DMS153 treated with DMSO at 0.1 percent for 48 hours (cell line): ENCODE data around the gene AMN1.
"Not testable (repeated sequence)": the region's sequence is repeated elsewhere in the genome, so short reads cannot be mapped to it uniquely, and the experiment has no call there.

Source experiments
- DNase-seq: peaks from one replicate; lab custom pipeline; 2025; ENCODE audit not compliant: unreplicated experiment; lab: John Stamatoyannopoulos, UW

AMN1 gene

DNA sequence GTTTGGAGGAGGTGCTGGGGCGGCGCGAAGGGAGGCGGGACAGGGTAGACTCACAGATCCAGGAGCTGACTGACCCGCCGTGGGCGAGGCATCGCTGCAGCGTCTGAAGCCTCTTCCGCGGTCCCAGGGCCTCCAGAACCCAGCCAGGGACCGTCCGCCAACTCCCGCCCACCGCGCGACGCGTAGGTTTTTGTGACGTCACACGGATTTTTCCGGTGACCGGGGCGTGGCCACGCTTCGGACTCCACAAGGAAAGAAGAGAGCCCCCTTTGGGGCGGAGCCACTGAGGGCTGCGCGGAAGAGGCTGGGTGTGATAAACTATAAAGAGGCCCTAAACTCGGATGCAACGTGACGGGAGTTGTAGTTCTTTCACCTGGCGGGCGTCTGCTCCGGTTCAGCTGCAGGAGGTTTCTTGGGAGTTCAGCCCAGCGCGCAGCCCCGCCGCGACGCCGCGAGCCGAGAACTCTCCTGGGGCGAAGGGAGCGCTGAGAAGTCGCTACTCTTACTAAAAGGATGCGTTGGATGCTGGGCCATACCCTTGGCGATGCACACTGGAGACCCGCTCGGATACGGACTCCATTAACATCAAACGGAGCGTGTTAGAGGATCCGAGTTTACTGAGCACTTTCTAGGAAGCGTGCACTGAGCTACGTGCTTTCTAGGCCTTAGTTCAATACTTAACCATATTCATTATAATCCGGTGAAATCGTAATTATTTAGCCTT is at the start of gene AMN1:
Gene AMN1 (minus strand): TSS at position 105 of the 724 bp plus-strand sequence. CDS start 13 bp downstream, at position 92.
- DNase-seq: peak; percentile 96

DNA sequence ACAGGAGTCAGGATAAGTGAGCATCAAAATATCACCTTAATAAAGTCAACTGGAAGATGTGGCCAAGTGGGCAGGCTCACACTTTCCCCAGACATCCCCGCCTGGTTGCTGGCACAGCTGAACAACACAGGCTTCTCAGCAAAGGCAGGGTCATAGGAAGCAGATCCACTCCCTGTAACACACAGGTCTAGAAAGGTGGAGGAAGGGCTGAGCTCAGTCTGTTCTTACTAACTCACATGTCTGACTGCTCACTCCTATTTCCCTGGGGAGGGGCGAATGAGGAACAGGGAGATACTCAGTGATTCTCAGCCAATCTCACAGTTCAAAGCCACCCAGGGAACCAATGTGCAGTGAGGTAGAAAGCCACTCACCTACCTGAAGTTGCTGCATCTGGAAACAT is 45.0 kb upstream of the AMN1 start:
- DNase-seq: no peak

DNA sequence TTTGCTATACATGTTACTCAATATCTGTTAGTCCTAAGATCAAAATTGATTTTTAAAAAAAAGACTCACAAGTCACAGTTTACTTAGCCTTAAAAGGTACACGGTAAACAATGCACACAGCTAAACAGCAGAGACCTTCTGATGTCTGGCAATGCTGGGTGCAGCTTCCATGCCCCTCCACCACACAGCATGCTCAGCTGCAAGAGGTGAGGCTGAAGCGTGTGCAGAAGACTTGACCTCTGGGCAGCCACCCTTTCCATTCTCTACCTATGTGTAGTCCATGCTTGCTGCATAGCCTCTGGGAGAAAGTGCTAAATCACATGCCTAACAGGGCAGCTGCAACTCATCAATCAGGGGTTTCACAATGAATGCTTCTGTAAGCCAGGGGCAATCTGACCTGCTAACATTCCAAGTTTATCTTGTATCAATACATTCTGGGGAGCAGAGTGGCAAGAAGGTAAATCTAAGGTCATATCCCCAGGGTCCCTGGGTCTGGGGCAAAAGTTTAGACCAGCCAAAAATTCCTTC is 44.5 kb upstream of the AMN1 start:
- DNase-seq: no peak

DNA sequence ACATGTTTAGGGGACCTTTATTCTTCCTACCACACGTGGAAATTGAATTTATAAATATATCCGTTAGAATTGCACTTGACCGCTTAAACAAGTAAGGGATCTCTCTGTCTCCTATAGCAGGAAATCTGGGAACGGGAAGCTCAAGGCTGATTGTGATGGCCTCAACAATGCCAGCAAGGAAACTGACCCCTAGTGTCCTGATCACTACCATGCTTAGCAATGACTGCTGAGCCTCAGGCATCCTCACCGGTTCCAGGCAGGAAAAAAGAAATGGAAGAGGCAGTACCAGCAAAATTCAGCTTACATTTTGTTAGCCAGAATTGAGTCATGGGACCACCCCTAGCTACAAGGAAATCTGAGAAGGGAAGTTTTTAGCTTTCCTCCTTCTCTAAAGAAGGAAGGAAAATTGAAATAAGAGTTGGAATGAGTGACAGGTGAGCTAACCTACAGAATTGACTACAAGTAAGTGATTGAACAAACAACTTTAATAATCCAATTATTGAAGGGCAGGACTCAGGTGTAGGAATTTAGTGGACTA is 43.9 kb upstream of the AMN1 start:
- DNase-seq: no peak

DNA sequence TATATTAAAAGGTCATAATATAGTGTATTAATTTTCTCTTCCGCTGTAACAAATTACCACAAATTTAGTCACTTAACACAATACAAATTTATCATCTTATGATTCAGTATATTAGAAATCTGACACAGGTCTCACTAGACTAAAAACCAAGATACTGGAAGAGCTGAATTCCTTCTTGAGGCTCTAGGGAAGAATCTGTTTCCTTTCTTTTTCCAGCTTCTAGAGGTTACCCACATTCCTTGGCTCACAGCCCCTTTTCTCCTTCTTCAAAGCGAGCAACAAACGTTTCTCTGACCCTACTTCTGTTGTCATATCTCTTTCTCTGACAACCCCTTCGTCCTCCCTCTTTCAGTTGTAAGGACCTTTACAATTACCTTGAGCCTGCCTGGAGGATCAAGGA is 43.4 kb upstream of the AMN1 start:
- no peak for DNase-seq

DNA sequence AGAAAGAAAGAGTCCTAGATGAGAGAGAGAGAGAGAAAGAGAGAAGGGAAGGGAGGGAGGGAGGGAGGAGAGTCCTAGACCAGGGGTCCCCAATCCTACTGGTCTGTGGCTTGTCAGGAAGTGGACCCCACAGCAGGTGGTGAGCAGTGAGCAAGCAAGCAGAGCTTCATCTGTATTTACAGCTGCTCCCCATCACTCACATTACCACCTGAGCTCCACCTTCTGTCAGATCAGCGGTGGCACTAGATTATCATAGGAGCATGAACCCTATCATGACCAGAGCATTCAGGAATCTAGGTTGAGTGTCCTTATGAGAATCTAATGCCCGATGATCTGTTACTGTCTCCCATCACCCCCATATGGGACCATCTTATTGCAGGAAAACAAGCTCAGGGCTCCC is 39.2 kb upstream of the AMN1 start:
- DNase-seq: no peak

DNA sequence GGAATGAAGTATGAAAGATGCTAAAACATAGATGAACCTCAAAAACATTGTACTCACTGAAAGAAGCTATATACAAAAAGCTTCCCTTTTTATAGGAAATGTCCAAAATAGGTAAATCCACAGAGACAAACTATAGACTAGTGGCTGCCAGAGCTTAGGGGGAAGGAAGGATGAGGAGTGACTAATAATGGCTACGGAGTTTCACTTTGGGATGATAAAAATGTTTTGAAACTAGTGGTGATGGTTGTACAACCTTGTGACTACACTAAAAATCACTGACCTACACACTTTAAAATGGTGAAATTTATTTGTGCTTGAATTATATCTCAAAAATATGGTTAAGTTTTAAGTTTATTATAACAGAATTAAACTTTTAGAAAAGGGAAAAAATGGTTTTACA is 37.1 kb upstream of the AMN1 start:
- DNase-seq: no peak

DNA sequence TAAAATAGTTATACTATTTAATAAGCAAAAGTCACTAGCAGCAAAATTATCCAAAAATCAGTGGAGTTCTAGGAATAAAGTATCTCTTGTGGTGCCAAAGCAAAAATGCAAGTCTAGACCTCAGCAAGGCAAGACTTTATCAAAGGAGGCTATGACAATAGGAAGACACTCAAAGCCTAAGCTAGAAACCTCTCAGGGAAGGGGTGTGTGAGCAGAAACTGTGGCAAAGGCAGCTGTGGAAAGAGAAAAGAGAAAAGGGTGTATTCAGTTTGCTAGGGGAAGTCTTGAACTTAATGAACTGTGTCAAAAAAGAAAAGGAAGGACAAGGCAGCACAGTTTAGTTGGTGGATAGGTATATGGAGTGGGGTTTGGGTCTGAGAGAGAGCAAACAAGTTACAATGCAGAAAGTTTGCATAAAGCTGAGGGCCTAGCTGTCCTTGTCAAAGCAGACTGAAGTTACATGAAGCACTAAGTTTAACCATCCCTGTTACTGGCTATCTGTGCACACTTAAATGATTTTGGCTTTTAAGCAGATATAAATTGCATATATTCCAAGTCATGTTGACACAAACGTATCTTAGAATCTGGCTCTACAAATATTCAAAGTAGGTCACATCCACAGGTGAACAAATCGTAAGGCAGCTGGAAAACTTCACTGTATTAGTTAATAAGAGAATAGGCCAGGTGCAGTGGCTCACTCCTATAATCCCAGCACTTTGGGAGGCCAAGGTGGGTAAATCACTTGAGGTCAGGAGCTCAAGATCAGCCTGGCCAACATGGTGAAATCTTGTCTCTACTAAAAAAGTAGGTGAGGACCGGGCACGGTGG is 31.0 kb upstream of the AMN1 start:
- no peak for DNase-seq

DNA sequence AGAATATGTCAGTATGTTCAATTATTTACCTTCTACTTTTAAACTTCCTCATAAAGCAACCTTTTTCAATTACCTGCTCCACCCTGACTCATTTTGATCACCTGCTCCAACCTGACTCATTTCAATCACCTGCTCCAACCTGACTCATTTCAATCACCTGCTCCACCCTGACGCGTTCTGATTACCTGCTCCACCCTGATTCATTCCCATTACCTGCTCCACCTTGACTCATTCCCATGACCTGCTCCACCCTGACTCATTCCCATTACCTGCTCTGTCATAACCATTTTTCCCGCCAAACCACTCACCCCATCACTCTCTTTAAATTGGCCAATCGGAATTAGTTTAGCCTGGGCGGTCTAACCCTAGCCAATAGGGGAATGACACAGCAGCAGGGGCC is 29.5 kb upstream of the AMN1 start:
- not testable (repeated sequence) for DNase-seq

DNA sequence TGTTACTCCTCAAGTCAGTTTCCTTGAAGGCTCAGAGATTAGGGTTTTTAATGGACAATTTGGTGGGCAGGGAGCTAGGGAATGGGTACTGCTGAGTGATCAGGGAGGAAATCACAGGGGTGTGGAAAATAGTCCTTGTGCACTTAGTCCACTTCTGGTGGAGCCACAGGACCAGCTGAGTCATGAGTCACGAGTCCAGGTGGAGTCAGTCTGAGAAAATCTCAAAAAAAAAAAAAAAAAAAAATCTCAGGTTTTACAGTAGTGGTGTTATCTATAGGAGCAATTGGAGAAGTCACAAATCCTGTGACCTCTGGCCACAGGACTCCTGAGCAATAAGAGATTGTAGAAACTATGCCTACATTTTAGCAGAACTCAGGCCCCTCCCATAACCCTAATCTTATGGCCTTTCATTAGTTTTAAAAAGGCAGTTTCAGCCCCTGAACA is 28.2 kb upstream of the AMN1 start:
- no peak for DNase-seq

DNA sequence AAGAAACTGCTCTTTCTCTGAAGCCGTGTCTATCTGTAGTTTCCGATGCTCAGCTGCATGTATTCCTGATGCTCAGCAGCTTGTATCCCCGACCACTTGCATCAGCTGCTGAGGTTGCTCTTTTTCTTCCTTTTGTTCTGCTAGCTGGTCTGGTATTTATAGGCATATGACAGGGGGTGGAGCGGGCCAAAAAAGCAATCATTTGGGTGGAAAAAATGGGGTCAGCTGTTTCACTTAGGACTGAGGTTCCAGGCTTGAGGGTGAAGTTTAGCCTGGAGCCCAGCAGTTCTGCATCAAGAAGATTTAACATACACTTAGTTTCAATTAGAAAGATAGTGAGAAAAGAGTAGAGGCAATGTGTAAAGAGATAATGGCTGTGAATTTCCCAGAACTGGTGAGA is 23.6 kb upstream of the AMN1 start:
- no peak for DNase-seq

DNA sequence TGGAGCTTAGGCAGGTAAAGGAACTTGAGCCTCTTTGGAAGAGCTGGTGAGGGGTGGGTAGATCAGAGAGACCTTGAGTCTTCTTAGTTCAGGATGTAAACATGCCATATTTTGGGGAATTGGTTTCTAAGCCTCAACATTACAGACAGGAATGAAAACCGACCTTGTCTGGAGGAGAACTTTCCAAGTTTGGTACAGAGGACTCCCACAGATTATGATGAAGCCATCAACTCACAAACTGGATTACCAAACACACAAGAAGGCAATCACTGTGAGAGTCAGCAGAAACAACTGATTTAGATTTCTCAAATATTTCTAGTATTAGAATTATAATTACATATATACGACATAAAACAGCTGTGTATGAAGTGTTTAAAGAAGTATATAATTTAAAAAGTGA is 22.3 kb upstream of the AMN1 start:
- no peak for DNase-seq

DNA sequence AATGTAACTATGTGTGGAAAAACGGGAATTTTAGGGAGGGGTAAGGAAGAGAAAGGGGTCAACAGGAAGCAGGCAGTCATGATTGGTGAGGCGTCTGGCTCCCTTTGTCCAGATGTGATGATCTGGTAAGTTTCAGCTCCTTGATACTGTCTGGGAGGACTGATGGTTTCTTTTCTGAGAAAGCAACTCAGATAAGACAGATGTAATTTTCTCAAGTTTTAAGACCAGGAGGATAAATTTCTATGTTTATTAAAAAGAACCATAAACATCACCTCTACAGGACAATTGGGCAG is 21.9 kb upstream of the AMN1 start:
- DNase-seq: no peak

DNA sequence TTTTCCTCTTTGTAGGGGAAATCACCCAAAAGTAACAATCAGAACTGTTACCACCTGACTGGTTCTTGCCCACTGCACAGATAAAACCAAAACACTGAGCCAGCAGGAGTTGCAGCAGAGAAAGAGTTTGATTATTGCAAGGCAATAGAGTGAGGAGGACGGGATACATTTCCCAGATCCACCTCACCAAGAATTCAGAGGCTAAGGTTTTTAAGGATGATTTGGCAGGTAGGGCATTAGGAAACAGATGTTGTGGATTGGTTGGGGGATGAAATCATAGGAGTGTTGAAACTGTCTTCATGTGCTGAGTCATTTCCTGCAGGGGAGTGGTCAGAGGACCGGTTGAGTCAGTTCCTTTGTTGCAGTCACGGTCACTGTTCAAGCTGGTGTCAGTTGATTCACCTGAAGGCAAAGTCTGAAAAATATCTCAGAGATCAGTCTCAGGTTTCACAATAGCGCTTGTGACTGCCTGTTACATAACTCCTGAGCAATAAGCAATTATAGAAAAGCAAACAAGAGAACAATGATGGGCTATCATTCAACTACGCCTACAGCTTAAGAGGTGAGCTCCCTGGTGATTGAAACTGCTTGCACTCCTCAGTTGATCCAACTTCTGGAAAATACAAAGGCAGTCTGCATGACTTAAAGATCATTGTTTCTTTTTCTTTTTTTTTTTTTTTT is 20.3 kb upstream of the AMN1 start:
- DNase-seq: peak; percentile 98

DNA sequence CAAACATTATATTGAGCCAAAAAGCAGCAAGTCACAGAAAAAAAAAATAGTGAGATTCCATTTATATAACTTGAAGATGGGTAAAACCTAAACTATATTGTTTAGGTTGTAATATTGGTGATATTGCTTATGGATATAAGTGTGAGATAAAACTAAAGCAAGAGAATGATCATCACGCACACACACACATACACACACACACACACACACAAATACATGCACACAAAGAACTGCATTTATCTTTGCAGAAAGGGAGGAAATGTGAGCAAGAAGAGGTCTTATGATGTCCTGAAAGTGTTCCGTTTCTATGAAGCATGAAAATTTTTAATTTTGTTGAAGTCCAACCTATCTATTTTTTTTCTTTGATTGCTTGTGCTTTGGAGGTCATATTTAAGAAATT is 16.4 kb upstream of the AMN1 start:
- DNase-seq: no peak

DNA sequence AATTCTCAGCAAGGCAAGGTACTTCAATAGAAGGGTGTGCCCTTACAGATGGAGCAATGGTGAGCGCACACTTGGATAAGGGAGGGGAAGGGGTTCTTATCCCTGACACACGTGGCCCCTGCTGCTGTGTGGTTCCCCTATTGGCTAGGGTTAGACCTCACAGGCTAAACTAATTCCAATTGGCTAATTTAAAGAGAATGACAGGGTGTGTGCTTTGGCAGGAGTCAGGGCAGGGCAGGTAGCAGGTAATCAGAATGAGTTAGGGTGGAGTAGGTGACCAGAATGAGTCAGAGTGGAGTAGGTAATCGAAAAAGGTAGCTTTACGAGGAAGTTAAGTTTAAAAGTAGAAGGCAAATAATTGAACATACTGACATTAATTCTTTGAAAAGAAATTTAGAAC is 15.5 kb upstream of the AMN1 start:
- not testable (repeated sequence) for DNase-seq

DNA sequence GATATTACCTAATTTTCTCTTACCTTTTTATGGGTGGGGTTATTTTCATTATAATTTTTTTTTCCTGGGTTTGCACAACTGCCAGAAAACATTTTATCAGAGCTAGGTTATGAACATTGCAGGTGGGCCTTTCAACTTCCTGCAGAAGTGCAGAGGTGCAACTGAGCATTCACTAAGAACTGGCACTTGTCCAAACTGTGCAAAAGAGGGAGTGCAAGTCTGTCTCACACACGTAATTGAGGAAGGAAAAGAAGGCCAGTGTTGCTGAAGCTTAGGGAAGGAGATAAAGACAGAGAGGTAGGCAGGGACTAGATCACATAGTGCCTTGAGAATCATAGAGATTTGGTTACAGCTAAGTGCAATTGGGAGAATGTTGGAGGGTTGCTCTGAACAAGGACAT is 14.1 kb upstream of the AMN1 start:
- no peak for DNase-seq

DNA sequence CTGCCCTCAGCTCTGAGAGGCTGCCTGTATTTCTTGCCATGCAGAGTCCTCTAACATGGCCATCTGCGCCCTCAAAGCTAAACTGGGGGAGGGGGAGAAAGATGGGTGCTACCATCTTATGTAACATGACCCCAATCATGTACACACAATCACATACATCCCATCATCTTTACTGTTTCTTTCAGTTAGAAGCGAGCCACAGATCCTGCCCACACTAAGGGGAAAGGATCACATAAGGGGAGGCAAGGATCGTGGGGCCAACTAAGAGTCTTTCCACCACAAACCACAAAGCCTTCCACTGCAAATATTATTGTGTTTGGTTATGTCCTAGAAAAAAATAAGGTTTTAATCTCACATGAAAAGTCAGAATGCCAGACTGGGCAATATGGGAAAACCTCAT is 11.8 kb upstream of the AMN1 start:
- no peak for DNase-seq

DNA sequence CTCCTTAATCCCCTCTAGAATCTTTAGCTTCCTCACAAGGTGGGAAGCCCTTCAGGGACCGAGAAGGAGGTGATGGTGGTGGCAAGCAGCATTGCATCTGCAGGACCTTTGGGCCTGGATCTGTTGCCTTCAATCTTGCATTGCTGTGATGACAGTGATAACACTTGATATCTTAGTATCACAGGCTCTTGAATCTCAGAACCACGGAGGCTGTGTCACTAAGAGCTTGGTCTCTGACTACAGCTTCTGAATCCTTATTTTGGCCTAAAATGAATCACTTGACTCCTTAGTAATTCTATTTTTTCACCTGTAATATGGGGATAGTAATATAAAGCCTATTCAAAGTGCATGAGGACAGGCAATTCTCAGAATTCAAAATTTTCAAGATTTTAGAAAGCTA is 8.9 kb upstream of the AMN1 start:
- DNase-seq: no peak

DNA sequence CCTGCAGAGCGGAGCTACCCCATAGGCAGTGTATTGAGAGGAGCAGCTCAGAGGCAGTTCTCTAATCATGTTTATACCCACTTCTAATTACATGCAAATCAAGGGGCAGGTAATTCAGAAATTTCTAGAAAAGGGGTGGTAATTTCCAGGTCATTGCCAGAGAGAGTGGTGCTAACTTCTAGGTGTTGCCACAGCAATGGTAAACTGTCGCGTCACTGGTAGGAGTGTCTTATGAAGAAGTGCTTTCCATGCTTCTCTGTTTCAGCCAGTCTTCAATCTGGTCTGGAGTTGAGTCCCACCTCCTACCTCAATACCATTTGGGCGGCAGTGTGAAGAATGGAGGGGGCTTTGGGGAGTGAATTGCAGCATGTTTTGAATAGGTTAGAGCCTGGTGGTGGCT is 8.5 kb upstream of the AMN1 start:
- no peak for DNase-seq

DNA sequence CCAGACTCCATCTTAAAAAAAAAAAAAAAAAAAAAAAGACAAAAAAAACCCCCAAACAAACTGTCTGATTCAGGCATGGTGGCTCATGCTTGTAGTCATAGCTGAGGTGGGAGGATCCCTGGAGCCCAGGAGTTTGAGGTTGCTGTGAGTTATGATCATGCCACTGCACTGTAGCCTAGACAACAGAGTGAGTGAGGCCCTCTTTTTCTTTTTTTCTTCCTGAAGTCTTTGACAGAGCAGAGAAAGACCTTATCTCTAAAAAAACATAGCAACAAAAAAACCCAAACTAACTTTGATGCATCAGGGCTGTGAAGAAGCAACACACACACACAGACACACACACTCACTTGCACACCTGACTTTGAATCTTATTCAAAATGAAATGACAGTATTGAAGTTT is 7.7 kb upstream of the AMN1 start:
- DNase-seq: no peak
